ENCODE measurements around the gene PKHD1.

- TF ChIP-seq MAX (IDR thresholded peaks at IDR 0.05; ENCODE audit: low read depth, low read length): no peak
- no peak for TF ChIP-seq POLR2A (IDR thresholded peaks at IDR 0.05; ENCODE audit: extremely low read depth, insufficient read length)
Observed at GRCh38 chr6:51908243-51908642, 179.2 kb downstream of the PKHD1 start.
